ENCODE measurements around the gene RTEL1.
"Not testable (repeated sequence)": the region's sequence is repeated elsewhere in the genome, so short reads cannot be mapped to it uniquely, and the experiment has no call there.

RTEL1 gene

GRCh38 chr20:63708301-63709148 lies 50.4 kb downstream of the RTEL1 start:
- DNase-seq (ENCODE audit: low read depth in 2 of 2): no peak

- DNase-seq (ENCODE audit: low read depth in 2 of 2): no peak
These were observed 51.0 kb downstream of the RTEL1 start for GRCh38 chr20:63709149-63709527.

GRCh38 chr20:63711085-63711645 lies 53.1 kb downstream of the RTEL1 start:
- DNase-seq (ENCODE audit: low read depth in 2 of 2): no peak

GRCh38 chr20:63712191-63712590 lies 54.1 kb downstream of the RTEL1 start:
- no peak for DNase-seq (ENCODE audit: low read depth in 2 of 2)

DNA sequence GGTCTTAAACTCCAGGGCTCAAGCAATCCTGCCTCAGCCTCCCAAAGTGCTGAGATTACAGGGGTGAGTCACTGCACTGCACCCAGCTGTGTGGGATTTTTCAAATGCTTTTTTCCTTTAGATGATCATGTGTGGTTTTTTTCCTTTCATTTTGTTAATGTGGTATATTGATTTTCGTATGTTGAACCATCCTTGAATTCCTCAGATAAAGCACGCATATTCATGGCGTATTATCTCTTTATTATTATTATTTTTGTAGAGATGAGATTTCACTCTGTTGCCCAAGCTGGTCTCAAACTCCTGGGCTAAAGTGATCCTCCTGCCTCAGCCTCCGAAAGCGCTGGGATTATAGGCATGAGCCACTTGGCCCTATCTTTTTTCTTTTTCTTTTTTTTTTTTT lies 56.7 kb downstream of the RTEL1 start:
- no peak for DNase-seq (ENCODE audit: low read depth in 2 of 2)

- no peak for DNase-seq (ENCODE audit: low read depth in 2 of 2)
These were observed 60.9 kb downstream of the RTEL1 start for GRCh38 chr20:63718996-63719395.

- not testable (repeated sequence) for DNase-seq (ENCODE audit: low read depth in 2 of 2)
These were observed 65.0 kb downstream of the RTEL1 start for GRCh38 chr20:63722967-63723622.

GRCh38 chr20:63730189-63730733 lies 72.1 kb downstream of the RTEL1 start:
- DNase-seq (ENCODE audit: low read depth in 2 of 2): not testable (repeated sequence)

DNA sequence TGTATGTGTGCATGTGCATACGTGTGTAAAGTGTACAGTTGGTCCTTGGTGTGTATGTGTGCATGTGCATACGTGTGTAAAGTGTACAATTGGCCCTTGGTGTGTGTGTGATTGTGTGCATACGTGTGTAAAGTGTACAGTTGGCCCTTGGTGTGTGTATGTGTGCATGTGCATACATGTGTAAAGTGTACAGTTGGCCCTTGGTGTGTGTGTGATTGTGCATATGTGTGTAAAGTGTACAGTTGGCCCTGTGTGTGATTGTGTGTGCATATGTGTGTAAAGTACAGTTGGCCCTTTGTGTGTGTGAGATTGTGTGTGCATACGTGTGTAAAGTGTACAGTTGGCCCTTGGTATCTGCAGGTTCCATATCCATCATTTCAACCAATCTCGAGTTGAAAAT lies 73.3 kb downstream of the RTEL1 start:
- DNase-seq (ENCODE audit: low read depth in 2 of 2): no peak

DNA sequence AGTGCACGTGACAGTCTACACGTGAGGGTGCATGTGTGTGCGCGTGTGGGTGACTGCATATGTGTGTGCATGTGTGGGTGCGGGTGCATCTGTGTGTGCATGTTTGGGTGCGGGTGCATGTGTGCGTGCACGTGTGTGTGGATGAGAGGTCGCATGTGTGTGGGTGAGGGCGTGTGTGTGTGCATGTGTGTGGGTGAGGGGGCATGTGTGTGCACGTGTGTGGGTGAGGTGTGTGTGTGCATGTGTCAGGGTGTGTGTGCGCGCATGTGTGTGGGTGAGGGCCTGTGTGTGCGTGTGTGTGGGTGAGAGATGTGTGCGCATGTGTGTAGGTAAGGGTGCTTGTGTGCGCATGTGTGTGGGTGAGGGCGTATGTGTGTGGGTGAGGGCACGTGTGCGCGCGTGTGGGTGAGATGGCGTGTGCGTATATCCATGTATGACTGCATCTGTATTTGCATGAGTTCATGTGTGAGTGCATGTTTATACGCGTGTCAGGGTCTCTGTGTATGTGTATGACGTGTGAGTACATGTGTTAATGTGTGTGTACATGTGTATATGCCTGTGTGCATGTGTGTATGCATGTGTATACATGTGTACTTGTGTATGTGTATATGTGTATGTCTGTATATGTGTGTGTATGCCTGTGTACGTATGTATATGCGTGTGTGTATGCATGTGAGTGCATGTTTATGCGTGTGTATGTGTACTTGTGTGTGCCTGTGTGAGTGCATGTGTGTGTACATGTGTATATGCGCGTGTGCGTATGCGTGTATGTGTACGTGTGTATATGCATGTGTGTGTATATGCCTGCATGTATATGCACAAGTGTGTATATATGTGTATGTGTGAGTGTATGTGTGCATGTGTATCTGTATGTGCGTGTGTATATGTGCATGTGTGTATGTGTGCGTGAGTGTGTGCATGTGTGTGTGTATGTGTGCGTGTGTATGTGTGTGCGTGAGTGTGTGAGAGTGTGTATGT lies 74.3 kb downstream of the RTEL1 start:
- no peak for DNase-seq (ENCODE audit: low read depth in 2 of 2)

DNA sequence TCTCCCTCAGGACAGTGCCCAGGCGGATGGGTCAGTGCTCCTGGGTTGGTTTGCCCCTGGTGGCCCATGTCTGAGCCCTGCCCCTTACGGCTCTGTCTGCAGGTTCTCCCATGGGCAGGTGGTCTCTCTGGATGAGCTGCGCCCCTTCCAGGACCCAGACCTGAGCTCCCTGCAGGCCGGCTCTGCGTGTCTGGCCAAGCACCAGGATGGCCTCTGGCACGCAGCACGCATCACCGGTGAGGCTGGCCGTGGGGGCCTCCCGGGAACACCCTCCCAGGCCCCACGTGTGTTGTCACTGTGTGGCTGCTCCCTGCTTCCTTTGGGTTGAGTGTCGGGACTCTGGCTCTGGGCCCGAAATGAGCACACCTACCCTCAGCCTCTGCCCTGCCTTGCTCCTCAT lies 75.0 kb downstream of the RTEL1 start:
- no peak for DNase-seq (ENCODE audit: low read depth in 2 of 2)

DNA sequence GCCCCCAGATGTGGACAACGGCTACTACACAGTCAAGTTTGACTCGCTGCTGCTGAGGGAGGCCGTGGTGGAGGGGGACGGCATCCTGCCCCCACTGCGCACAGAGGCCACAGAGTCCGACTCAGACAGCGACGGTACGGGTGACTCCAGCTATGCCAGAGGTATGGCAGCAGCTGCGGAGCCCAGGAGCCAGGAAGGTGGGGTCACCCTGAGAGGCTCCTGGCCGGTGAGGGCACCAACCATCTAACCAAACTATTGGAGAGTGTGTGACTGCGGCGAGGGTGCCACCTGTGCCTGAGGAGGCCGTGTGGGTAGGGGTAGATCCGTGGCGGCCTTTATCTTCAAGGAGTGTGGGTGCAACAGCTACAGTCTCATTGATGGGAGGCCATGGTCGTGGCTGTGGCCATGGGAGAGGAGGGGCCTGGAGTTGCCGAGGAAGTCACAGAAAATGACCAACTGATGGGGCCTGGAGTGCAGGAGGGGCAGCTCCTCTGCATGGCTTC lies 75.5 kb downstream of the RTEL1 start:
- no peak for DNase-seq (ENCODE audit: low read depth in 2 of 2)

DNA sequence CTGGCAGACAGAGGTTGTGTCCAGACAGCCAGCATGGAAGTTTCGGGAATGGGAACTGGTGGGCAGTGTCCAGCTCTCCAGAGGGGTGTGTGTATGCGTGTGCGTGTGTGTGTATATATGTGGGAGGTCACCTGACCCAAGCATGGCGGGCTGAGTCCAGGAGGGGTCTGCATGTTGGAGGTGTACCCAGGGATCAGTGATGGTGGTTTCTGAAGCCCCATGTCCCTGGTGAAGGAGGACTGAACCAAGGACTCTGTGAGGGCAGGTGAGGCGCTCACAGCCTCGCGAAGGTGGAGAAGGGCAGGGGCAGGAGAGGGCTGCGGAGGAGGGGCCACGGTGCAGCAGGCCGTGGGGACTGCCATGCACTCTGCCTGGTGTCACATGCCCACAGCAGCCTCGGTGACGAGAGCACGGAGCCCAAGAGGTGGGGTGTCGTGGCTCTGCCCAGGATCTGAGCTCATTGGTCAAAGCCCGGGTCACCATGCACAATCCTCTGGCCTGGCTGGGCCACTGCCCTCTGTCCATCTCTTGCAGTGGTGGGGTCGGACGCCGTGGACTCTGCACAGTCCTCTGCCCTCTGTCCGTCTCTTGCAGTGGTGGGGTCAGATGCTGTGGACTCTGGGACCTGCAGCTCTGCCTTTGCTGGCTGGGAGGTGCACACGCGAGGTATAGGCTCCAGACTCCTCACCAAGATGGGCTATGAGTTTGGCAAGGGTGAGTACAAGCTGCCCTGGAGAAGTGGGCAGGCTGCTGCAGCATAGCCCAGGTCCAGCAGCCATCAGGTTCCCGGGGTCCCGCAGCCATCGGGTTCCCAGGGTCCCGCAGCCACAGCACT lies 76.2 kb downstream of the RTEL1 start:
- DNase-seq (ENCODE audit: low read depth in 2 of 2): no peak

GRCh38 chr20:63734946-63735858 lies 77.1 kb downstream of the RTEL1 start:
- no peak for DNase-seq (ENCODE audit: low read depth in 2 of 2)

DNA sequence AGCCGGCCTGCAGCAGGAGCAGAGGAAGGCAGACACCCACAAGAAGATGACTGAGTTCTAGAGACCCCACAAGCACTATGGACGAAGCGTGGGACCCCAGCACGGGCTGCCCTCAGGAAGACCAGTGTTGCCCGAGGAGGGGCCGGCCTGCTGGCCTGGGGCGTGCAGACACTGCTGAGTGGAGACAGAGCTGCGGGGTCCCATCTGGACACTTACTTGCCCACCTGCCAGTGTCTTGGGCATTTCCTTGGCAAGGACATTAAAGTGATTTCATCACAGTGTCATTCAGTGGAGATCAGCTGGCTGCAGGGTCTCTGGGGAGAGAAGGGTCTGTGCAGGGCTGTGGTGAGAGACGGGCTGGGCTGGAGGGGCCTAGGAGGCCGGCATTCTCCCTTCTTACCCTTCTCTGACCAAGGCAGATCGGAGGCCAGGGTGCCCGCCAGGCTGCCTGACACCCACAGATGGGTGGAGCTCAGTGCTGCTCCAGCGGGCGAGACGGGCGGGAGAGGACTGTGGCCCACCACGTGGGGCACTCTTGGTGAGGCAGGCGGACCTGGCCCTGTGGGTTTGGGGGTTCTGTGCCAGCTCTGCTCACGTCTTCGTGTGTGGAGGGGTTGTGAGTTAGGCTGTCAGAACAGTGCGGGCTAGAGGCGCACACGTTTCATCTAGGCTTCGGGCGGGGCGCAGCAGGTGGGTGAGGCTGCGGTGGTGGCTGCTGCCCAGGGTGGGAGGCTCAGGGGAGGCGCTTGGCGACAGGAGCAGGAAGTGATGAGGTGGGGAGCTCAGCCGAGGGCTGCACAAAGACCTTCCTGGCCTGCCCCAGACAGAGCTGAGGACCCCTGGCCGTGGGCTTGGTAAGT lies 78.0 kb downstream of the RTEL1 start, which contains the start of gene LIME1:
LIME1 (plus strand) TSS at position 806 of the 860 bp plus-strand sequence. CDS start 886 bp downstream, outside the sequence.
- DNase-seq (ENCODE audit: low read depth in 2 of 2): peak; percentile 46 to 60

GRCh38 chr20:63736893-63737694 lies 79.0 kb downstream of the RTEL1 start:
- DNase-seq (ENCODE audit: low read depth in 2 of 2): peak in 1 of 2 donors; percentile 35

DNA sequence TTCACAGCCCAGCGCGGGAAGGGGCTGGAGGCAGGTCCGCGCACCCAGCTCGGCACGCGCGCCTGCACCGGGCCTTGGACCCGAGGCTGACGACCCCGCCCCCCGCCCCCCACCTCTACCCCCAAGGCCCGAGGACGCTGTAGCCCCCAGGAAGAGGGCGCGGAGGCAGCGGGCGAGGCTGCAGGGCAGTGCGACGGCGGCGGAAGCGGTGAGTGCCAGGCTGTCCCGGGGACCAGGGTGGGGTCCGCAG lies 79.5 kb downstream of the RTEL1 start:
- DNase-seq (ENCODE audit: low read depth in 2 of 2): no peak

Data from activated CD8-positive, alpha-beta memory T cell treated with anti-CD3 and anti-CD28 coated beads for 4 hours (primary cell).